Epidermal melanocyte (primary cell): ENCODE results near the gene CEP192.
"Not testable (repeated sequence)": the region's sequence is repeated elsewhere in the genome, so short reads cannot be mapped to it uniquely, and the experiment has no call there.

Experiments
- DNase-seq: peaks from one replicate; pipeline ENCODE4 v3.0.0; 2011; ENCODE audit warnings: low spot score; ENCODE audit not compliant: insufficient read length

CEP192 gene

GRCh38 chr18:12990123-12990475 is 1.1 kb upstream of the CEP192 start:
- no peak for DNase-seq

DNA sequence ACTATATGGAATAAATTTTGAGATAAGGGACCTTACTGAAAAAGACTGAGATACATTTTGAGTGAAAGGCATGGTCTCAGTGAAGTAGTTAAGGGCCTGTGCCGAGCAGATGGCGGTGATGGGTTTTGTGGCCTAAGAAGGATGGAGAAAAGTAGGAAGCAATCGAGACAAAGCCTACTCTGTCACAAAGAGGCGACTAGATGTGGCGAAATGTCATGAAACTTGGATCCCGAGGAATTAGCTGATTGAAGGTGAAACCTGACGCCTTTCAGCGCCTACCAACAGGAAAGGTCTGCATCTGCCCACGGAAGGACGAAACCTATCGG is 558 bp upstream of the CEP192 start:
- DNase-seq, result no peak

DNA sequence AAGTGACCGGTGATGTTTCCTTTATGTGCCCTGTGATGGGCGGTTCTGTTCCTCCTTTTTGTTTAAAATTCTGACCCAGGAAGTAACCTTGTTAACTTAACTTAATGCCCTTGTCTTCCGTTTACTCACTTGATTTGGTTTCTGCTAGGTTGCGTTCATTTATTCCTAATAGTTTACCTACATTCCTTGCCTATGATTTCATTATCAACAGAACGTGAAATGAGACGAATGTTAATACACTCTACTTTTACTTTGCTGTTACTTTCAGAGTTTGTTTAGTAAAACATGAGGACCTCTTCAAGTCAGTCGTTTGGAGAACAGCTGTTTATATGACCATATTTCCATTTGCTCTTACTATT is 638 bp downstream of the CEP192 start:
- no peak for DNase-seq

GRCh38 chr18:12993439-12993838 is 2.3 kb downstream of the CEP192 start:
- no peak for DNase-seq

GRCh38 chr18:12995424-12995823 is 4.3 kb downstream of the CEP192 start:
- no peak for DNase-seq

DNA sequence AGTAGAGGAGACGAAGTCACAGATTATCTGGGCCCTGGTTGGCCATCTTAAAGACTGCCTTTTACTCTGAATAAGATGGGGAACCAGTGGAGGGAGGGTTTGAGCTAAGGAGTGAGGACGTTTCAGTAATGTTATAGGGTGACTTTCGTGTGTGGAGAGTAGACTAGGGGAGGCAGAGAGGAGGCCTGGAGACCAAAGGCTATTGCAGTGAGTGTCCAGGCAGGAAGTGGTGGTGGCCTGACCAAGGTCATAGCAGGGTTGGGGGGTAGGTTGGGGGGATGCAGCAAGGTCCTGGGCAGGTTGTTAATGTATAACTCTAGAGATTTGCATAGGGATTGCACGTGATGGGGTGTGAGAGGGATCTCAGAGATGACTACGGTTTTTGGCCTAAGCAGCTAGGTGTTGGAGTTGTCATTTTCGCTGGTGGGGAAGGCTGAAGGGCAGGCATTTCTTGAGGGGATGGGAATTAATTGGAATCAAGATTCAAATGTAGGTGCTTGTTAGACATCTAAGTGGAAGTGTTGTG is 4.9 kb downstream of the CEP192 start:
- no peak for DNase-seq

- DNase-seq, result no peak
These were observed 5.6 kb downstream of the CEP192 start for GRCh38 chr18:12996661-12997292.

DNA sequence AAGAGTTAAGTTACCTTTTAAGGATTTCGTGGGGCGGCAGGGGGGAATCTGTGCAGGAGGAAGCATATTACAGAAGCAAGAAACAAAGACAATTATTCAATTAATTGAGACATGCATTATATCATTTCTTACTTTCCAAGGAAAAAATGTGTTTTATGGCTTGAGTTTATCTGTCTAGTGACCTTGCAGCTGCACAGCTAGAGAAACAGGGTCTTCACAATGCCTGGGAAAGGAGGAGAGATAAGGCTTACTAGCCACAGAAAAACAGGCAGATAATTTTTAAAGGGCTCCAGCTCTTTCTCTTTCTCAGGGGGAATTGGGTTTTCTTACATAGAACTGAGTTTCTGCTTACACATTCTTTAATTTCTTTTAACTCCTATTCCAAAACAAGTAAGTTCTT is 6.2 kb downstream of the CEP192 start:
- DNase-seq, result not testable (repeated sequence)

- DNase-seq, result no peak
These were observed 7.3 kb downstream of the CEP192 start for GRCh38 chr18:12998332-12999060.

GRCh38 chr18:13003466-13003896 is 12.3 kb downstream of the CEP192 start:
- DNase-seq, result no peak

DNA sequence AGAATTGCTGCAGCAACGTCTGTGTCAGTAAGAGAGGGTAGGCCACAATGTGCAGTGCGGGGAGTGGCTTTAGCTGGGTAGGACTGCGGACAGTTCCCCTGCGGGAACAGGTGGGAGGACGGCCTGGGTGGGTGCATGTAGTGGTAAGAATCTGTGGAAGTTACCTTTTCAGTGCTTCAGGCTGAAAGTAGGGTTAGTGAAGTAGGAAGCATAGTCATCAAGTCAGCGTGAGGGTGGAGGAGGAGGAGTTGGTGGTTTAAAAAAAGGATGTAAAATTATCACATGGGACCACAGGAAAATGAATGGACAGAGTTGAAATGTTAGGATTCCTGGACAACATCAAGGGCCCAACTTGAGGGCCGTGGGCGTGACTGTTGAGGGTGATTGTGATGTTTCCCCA is 13.2 kb downstream of the CEP192 start:
- no peak for DNase-seq

DNA sequence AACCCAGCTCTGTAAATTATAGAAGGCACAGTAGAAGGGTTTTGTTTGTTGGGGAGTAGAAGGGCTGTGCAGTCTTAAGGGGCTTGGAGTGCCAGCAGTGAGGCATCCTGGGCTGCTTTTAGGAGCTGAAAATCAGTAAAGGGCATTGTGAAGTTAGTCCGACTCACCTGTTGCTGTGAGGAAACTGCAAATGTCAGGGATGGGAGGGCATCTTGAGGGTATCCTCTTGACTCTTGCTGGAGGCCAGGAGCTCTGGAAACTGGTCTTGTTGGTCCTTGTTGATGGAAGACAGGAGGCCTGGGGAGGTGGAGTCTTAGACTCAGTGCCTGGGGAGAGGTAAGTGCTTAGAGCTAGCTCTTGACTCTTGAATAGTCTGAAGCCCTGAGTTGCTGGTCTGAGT is 14.1 kb downstream of the CEP192 start:
- no peak for DNase-seq

GRCh38 chr18:13006531-13007247 is 15.5 kb downstream of the CEP192 start:
- DNase-seq, result no peak

- no peak for DNase-seq
These were observed 16.0 kb downstream of the CEP192 start for GRCh38 chr18:13007248-13007560.

DNA sequence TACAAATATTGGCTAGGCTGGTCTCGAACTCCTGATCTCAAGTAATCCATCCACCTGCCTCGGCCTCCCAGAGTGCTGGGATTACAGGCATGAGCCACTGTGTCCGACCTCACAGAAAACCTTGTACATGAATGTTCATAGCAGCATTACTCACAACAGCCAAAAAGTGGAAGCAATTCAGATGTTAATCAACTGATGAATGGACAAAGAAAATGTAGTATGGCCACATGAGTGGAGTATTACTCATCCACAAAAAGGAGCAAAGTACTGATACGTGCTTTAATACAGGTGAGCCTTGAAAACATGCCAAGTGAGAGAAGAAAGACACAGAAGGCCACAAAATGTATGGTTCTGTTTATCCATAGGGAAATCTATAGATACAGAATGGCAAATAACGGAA is 20.6 kb downstream of the CEP192 start:
- DNase-seq, result no peak

- DNase-seq, result no peak
These were observed 23.1 kb downstream of the CEP192 start for GRCh38 chr18:13014232-13014631.

DNA sequence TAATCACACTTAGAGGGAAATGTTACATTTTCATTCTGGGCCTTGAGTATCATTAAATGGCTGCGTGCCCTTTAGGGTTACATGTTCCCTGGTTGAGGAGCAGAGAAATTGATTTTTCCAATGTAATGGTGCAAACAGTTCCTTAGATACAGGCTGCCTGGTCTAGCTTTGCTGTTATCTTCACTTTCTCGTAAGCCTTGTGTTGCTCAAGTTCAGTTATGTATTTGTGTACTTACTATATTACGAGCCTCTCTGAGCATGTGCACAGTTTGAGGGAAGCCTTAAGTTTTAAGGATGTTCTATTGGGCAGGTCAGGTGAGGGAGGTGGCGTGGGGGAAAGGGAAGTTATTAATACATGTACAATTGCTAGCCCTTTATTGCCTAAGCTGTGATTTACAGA is 23.7 kb downstream of the CEP192 start:
- no peak for DNase-seq

DNA sequence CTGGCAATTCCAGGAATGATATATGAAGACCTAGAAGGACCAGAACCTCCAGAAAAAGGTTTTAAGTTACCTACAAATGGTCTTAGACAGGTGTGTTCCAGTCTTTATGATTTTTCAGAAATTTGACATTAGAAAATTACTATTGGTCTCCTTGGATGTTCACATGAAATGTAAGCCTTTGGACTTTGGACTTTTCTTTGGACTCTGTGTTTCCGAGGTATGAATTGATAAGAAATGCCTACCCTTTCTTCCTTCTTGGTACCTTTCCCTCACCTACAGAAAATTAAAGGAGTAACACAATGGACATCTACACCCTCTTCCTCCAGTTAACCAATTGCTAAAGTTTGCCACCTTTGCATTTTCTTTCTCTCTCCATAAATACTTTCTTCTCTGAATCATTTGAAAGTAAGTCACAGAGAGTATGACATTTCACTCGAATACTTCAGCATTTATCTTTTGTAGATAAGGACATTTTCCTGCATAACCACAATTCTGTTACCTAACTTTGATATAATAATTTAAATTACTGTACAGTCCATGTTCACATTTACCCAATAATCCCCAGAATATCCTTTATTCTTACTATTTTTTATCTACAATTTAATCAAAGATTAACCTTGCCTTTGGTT is 26.2 kb downstream of the CEP192 start:
- DNase-seq, result no peak

DNA sequence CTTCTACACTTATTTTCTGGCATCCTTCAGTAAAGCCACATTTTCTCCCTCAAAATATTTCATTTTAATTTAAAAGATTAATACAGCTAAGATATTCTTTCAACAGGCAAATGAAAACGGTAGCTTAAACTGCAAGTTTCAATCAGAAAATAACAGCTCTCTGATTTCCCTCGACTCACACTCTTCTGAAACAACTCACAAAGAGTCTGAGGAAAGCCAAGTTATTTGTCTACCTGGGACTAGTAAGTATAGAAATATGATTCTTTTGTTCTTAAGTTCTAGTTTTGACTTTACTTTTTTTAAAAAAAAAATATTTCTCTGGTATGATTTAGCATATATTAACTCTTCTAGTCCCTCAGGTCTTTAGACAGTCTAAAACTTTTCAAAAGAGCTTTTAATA is 27.2 kb downstream of the CEP192 start:
- DNase-seq, result no peak

DNA sequence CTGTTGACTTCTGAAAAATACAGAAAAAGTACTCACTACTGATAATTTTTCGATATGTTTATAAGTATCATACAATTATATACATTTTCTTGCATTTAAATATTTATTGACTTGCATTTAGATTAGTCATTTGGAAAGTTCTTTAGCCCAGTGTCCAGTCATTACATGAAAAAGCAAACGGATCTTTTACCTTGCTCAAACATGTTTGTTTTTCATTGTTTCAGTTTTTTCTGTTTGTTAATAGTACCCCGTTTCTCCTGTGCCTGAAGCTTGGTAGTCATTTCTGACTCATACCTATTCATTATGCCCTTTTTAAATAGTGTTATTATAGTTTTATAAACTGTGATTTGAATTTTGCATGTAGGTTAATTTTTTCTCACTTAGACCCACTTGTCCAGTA is 28.1 kb downstream of the CEP192 start:
- DNase-seq, result no peak

- no peak for DNase-seq
These were observed 31.5 kb downstream of the CEP192 start for GRCh38 chr18:13022644-13023043.

DNA sequence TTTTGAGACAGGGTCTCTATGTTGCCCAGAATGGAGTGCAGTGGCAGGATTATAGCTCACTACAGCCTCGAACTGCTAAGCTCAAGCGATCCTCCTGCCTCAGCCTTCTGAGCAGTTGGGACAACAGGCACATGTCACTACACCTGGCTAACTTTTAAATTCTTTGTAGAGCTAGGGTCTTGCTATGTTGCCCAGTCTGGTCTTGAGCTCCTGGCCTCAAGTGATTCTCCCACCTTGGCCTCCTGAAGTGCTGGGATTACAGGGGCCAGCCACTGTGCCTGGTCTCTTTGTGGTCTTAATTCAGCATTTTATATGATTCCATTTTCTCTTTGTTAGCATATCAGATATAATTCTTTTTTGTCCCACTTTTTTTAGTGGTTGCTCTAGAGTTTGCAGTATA is 34.1 kb downstream of the CEP192 start:
- no peak for DNase-seq
